Cardiac fibroblast (primary cell): Measurements from ENCODE around the gene CAMK1.
"Not testable (repeated sequence)": the region's sequence is repeated elsewhere in the genome, so short reads cannot be mapped to it uniquely, and the experiment has no call there.

ENCODE experiments used
- DNase-seq, 2 donors: peaks; one replicate each; pipeline versions ENCODE4 v3.0.0 to v3.0.0-alpha.2; 2010; ENCODE audit warnings: low read depth in 2 of 2
- H3K4me3 ChIP-seq, 2 donors: replicated peaks in 1 of 2; 1 replicate in 1 of 2; 2 replicates in 1 of 2; pipeline ENCODE4 v1.5.1; 2011; ENCODE audit warnings: low read depth in 2 of 2, low read length in 2 of 2, mild to moderate bottlenecking in 2 of 2, moderate library complexity in 1 of 2
- CTCF ChIP-seq: IDR thresholded peaks from one replicate; pipeline ENCODE4 v1.5.1; 2011; ENCODE audit warnings: low read depth, mild to moderate bottlenecking, low read length, inconsistent platforms

Gene CAMK1

GRCh38 chr3:9776896-9777693 is 7.3 kb upstream of the CAMK1 start:
- H3K4me3 ChIP-seq, result no peak overlapping the region
- DNase-seq, result no peak
- TF ChIP-seq CTCF, result no peak

- DNase-seq, H3K4me3 ChIP-seq: not testable (repeated sequence)
These were observed 1.3 kb upstream of the CAMK1 start for GRCh38 chr3:9771007-9771406.

GRCh38 chr3:9770276-9770812 is 597 bp upstream of the CAMK1 start:
- peak in 1 of 2 donors; percentile 91 for DNase-seq
- TF ChIP-seq CTCF, result no peak
- H3K4me3 ChIP-seq, result peak overlapping the region; percentile 37 to 66

GRCh38 chr3:9769012-9769411 is 735 bp downstream of the CAMK1 start:
- peak overlapping the region; percentile 63 to 66 for H3K4me3 ChIP-seq
- DNase-seq, result no peak
- TF ChIP-seq CTCF, result no peak

GRCh38 chr3:9768141-9768775 is 1.5 kb downstream of the CAMK1 start:
- no peak overlapping the region for H3K4me3 ChIP-seq
- DNase-seq, result no peak
- TF ChIP-seq CTCF, result no peak

- no peak overlapping the region for H3K4me3 ChIP-seq
- no peak for DNase-seq
- TF ChIP-seq CTCF, result no peak
These were observed 2.3 kb downstream of the CAMK1 start for GRCh38 chr3:9767418-9767817.

- TF ChIP-seq CTCF, result no peak
- no peak overlapping the region for H3K4me3 ChIP-seq
- no peak for DNase-seq
These were observed 3.9 kb downstream of the CAMK1 start for GRCh38 chr3:9765865-9766264.
